Measurements from ENCODE around the gene RNU1-4.
"Not testable (repeated sequence)": the region's sequence is repeated elsewhere in the genome, so short reads cannot be mapped to it uniquely, and the experiment has no call there.

The RNU1-4 gene

DNA sequence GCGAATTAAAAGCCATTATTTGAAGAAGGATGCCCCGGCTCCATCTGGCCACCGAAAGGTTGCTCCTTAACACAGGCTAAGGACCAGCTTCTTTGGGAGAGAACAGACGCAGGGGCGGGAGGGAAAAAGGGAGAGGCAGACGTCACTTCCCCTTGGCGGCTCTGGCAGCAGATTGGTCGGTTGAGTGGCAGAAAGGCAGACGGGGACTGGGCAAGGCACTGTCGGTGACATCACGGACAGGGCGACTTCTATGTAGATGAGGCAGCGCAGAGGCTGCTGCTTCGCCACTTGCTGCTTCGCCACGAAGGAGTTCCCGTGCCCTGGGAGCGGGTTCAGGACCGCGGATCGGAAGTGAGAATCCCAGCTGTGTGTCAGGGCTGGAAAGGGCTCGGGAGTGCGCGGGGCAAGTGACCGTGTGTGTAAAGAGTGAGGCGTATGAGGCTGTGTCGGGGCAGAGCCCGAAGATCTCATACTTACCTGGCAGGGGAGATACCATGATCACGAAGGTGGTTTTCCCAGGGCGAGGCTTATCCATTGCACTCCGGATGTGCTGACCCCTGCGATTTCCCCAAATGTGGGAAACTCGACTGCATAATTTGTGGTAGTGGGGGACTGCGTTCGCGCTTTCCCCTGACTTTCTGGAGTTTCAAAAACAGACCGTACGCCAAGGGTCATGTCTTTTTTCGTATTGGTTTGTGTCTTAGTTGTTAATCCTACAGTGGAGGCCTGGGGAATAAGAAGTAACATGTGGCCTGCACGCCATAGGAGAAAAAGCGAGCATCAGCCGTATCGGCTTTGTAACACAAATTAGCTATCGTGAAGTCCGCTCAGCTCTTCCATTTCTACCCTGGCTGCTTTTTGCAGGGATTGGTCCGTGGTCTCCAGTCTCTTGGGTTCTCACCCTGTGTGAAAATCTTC is at the start of gene RNU1-4:
RNU1-4 (plus strand) TSS at position 470 of the 918 bp plus-strand sequence.
- H3K27me3 ChIP-seq (ENCODE audit: low read depth, low read length); H3K9ac ChIP-seq (ENCODE audit: low read length); H3K36me3 ChIP-seq (replicated peaks; ENCODE audit: low read depth, low read length); H3K9me3 ChIP-seq (ENCODE audit: insufficient read depth, low read length); H4K20me1 ChIP-seq (ENCODE audit: insufficient read depth, low read length); H2AFZ ChIP-seq (ENCODE audit: low read depth, low read length); H3K4me3 ChIP-seq (ENCODE audit: low read length); H3K4me2 ChIP-seq (ENCODE audit: low read length); H3K79me2 ChIP-seq (ENCODE audit: low read length); H3K4me1 ChIP-seq (ENCODE audit: low read length); H3K27ac ChIP-seq (ENCODE audit: low read length): not testable (repeated sequence)

DNA sequence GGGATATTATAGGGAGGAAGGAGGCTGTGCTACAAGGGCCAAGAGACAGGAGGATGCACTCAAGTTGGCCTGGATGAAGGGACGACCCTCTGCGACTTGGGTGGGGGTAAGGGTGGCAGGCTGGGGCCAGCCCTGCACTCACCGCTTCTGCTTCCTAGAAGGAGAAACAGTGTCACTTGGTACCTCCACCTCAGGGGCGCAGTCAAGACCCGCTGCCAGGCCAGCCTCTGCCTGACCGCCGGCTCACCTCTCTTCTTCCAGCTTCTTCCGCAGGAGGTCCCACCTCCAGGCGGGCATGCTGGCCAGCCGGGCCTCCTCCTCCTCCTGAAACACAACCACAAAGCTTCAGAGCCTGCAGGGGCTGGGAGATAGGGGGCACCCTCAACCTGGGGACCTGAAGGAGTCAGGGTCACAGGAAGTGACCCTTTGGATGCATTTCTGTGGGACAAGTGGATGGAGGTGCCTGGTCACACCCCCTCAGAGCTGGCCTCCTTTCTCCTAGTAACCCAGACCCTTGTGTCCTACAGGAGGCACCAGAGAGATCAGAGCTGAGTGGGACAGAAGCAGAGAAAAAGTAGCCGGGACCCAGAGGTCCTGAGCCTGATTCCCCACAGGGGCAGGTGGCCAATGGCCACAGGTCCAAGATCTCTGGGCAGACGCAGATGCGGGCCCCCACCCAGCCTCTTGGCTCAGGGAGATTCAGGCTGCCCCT is 49.2 kb upstream of the RNU1-4 start:
- not testable (repeated sequence) for H3K4me2 ChIP-seq (ENCODE audit: low read length); H3K27ac ChIP-seq (ENCODE audit: low read length); H3K9me3 ChIP-seq (ENCODE audit: insufficient read depth, low read length); H3K4me3 ChIP-seq (ENCODE audit: low read length); H3K79me2 ChIP-seq (ENCODE audit: low read length); H3K4me1 ChIP-seq (ENCODE audit: low read length); H2AFZ ChIP-seq (ENCODE audit: low read depth, low read length); H3K9ac ChIP-seq (ENCODE audit: low read length); H3K36me3 ChIP-seq (replicated peaks; ENCODE audit: low read depth, low read length); H3K27me3 ChIP-seq (ENCODE audit: low read depth, low read length); H4K20me1 ChIP-seq (ENCODE audit: insufficient read depth, low read length)

DNA sequence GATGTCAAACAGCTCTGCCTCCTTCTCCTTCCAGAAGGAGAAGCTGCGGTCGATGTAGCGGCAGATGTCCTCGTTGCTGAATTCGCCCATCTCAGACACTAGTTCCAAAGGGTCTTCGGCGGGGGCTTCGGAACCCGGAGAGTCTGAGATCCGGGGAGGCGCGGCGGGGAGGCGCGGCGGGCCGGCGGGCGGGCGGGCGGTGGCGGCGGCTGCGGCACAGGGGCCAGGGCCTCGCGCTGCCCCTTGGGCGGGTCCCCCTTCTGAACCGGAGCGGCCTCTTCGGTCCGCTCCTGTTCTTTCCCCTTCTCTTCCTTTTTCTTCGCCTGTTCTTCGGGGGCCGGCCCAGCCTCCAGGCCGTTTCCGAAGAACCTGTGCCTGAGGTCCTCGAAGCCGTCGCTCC is 48.0 kb upstream of the RNU1-4 start:
- not testable (repeated sequence) for H3K4me1 ChIP-seq (ENCODE audit: low read length); H3K27me3 ChIP-seq (ENCODE audit: low read depth, low read length); H3K4me3 ChIP-seq (ENCODE audit: low read length); H4K20me1 ChIP-seq (ENCODE audit: insufficient read depth, low read length); H3K4me2 ChIP-seq (ENCODE audit: low read length); H3K79me2 ChIP-seq (ENCODE audit: low read length); H3K27ac ChIP-seq (ENCODE audit: low read length); H3K9me3 ChIP-seq (ENCODE audit: insufficient read depth, low read length); H3K36me3 ChIP-seq (replicated peaks; ENCODE audit: low read depth, low read length); H2AFZ ChIP-seq (ENCODE audit: low read depth, low read length); H3K9ac ChIP-seq (ENCODE audit: low read length)

- not testable (repeated sequence) for H3K4me1 ChIP-seq (ENCODE audit: low read length); H3K27me3 ChIP-seq (ENCODE audit: low read depth, low read length); H3K79me2 ChIP-seq (ENCODE audit: low read length); H3K9me3 ChIP-seq (ENCODE audit: insufficient read depth, low read length); H3K9ac ChIP-seq (ENCODE audit: low read length); H4K20me1 ChIP-seq (ENCODE audit: insufficient read depth, low read length); H2AFZ ChIP-seq (ENCODE audit: low read depth, low read length); H3K4me2 ChIP-seq (ENCODE audit: low read length); H3K27ac ChIP-seq (ENCODE audit: low read length); H3K36me3 ChIP-seq (replicated peaks; ENCODE audit: low read depth, low read length); H3K4me3 ChIP-seq (ENCODE audit: low read length)
Observed at GRCh38 chr1:16692717-16693448, 47.4 kb upstream of the RNU1-4 start.

DNA sequence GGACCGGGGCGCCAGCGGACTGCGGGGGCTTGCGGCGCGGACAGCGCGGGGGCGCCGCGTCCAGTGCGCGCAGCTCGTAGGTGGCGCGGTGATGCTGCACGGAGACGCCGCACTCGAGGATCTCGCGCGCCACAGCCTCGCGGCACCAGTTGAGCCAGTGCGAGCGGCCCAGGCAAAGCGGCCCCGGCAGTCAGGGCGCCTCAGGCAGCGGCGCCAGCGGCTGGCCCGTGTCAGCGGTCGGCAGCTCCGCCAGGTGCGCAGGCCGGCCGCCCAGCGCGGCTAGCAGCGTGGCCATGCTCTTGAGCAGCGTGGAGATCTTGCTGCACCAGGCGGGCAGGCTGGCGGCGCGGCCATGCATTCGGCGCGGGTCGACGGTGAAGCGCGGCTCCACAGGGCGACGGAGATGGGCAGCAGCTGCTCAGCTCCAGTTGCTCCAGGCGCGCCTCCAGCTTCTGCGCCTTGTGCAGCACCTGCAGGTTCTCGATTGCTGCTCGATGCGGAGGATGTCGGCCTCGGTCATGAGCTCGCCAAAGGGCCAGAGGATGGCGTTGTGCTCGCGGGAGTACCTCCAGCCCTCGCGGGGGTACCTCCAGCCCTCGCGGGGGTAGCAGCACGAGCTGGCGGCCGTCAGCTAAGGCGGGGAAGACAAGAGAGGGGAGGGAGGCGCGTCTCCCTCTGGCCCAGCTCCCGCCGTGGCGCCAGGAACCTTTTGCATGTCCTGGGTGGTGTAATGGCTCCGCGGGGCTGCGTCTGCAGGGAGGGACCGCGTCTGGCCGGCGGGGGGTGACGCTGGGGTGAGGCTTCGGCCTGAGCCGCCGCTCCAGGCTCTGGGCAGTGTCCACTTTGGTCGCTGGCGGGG is 46.6 kb upstream of the RNU1-4 start:
- not testable (repeated sequence) for H3K27ac ChIP-seq (ENCODE audit: low read length); H3K4me1 ChIP-seq (ENCODE audit: low read length); H3K9me3 ChIP-seq (ENCODE audit: insufficient read depth, low read length); H3K9ac ChIP-seq (ENCODE audit: low read length); H3K27me3 ChIP-seq (ENCODE audit: low read depth, low read length); H3K4me3 ChIP-seq (ENCODE audit: low read length); H2AFZ ChIP-seq (ENCODE audit: low read depth, low read length); H3K79me2 ChIP-seq (ENCODE audit: low read length); H4K20me1 ChIP-seq (ENCODE audit: insufficient read depth, low read length); H3K4me2 ChIP-seq (ENCODE audit: low read length); H3K36me3 ChIP-seq (replicated peaks; ENCODE audit: low read depth, low read length)

DNA sequence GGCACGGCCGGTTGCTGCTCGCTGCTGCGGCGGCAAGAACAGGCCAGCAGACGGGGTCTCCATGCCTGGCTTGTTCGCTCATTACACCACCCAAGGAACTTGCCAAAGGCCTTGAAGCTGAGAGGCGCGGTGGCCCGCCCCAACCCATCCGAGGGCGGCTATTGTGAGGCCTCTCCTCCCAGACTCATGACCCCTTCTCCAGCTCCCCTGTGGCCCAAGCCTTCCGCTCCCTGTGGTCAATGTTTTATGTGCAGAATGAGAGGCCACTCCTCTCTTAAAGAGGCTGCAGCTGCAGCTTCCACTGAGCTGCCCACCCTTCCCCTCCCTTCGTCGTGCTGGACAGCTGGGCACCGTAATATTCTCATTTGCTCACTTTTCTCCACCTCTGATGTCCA is 46.0 kb upstream of the RNU1-4 start:
- not testable (repeated sequence) for H4K20me1 ChIP-seq (ENCODE audit: insufficient read depth, low read length); H3K4me2 ChIP-seq (ENCODE audit: low read length); H3K4me1 ChIP-seq (ENCODE audit: low read length); H3K27ac ChIP-seq (ENCODE audit: low read length); H3K36me3 ChIP-seq (replicated peaks; ENCODE audit: low read depth, low read length); H3K9me3 ChIP-seq (ENCODE audit: insufficient read depth, low read length); H3K79me2 ChIP-seq (ENCODE audit: low read length); H3K9ac ChIP-seq (ENCODE audit: low read length); H3K27me3 ChIP-seq (ENCODE audit: low read depth, low read length); H2AFZ ChIP-seq (ENCODE audit: low read depth, low read length); H3K4me3 ChIP-seq (ENCODE audit: low read length)

DNA sequence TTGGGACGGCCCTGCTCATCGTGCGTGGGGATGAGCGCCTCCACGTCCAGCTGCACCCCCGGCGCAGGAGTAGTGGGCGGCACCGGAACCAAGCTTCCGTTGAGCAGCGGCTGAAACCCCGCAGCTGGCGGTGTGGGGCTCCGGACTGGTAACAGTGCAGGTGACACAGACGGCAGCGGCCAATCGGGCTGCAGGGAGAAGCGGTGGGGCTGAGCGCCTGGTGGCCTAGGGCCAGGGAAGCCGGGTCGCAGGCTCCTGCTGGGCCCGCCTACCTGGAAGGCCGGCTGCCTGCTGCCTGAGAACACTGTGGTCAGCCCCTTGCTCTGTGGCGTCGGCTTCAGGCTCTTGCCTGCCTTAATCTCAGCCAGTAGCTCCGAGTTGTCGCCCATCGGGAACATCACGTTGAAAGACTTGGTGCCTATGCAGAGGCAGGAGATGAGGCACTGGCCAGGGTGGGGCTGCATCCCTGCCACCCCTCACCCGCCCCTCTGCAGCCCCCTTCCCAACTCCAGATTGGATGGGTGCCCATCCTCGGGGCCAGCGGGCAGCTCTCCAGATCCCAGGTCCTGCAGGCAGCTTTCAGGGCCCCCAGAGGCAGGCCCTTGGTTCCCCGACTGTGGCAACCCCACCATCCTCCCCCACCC is 43.7 kb upstream of the RNU1-4 start:
- not testable (repeated sequence) for H2AFZ ChIP-seq (ENCODE audit: low read depth, low read length); H3K4me3 ChIP-seq (ENCODE audit: low read length); H3K27ac ChIP-seq (ENCODE audit: low read length); H3K9ac ChIP-seq (ENCODE audit: low read length); H3K36me3 ChIP-seq (replicated peaks; ENCODE audit: low read depth, low read length); H3K79me2 ChIP-seq (ENCODE audit: low read length); H3K4me1 ChIP-seq (ENCODE audit: low read length); H3K9me3 ChIP-seq (ENCODE audit: insufficient read depth, low read length); H3K4me2 ChIP-seq (ENCODE audit: low read length); H3K27me3 ChIP-seq (ENCODE audit: low read depth, low read length); H4K20me1 ChIP-seq (ENCODE audit: insufficient read depth, low read length)

DNA sequence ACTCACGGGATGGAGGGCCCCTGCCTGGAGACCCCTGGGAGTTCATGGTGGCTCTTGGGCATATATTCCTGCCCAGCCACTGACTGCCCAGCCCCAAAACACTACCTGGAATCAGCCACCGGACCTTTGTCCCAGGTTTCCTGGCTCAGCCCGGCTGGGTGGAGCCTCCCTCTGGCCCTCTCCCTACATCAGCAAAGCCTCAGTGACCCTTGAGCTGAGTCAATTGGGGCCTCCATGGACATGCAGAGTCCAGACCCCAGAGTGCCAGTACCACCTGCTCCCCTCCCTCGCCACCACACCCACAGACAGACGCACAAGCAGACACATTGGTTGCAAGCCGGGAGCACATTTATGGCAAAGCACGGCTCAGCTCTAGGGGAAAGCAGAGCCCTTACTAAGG is 43.2 kb upstream of the RNU1-4 start:
- H4K20me1 ChIP-seq (ENCODE audit: insufficient read depth, low read length); H3K27ac ChIP-seq (ENCODE audit: low read length); H2AFZ ChIP-seq (ENCODE audit: low read depth, low read length); H3K4me1 ChIP-seq (ENCODE audit: low read length); H3K9ac ChIP-seq (ENCODE audit: low read length); H3K36me3 ChIP-seq (replicated peaks; ENCODE audit: low read depth, low read length); H3K27me3 ChIP-seq (ENCODE audit: low read depth, low read length); H3K79me2 ChIP-seq (ENCODE audit: low read length); H3K4me2 ChIP-seq (ENCODE audit: low read length); H3K4me3 ChIP-seq (ENCODE audit: low read length); H3K9me3 ChIP-seq (ENCODE audit: insufficient read depth, low read length): not testable (repeated sequence)

All from OCI-LY3 (cell line).